ENCODE measurements around the gene CUL7.

DNA sequence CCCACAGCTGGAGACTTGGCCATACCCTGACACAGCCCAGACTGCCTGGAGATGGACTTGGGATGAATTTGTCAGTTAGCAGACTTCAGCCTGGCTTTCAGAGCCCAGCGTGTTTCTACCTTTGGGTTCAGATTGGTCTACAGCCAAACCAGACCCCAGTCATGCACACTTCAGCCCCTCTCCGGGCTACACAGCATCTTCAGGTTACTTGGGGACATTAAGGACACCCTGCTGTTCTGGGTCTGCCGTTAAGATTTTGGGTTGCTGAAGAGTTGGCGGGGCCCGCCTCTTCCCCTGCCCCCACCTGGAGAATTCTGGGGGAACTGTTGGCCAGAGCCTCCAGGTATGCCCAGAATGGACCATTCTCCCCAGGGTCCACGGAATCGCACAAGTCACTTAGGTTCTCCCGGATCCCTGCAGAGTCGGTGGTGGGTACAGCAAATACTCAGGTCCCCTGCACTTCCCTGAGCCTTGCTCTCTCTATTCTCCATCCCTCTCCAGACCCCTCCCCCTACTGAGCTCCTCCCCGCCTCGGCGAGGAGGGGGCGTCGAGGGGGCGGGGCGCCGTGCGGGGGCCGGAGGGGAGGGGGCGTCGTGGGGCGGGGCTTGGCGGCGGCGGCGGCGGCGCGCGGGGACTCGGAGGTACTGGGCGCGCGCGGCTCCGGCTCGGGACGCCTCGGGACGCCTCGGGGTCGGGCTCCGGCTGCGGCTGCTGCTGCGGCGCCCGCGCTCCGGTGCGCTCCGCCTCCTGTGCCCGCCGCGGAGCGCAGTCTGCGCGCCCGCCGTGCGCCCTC is 22.2 kb upstream of the CUL7 start, which contains the start of gene PTK7:
- no peak for TF ChIP-seq SPI1 (IDR thresholded peaks at IDR 0.05; ENCODE audit: borderline replicate concordance, low read depth, low read length)
- no peak for TF ChIP-seq CTCF (IDR thresholded peaks at IDR 0.05 in 2 of 3, conservative IDR thresholded peaks at IDR 0.05 in 1 of 3; ENCODE audit: insufficient read depth in 2 of 3, low read depth in 1 of 3, low read length in 3 of 3)
- TF ChIP-seq NFIC (IDR thresholded peaks at IDR 0.05), result no peak
- no peak; the same call in 1 of the 2 replicates for TF ChIP-seq POLR2G (IDR thresholded peaks at IDR 0.05; ENCODE audit: low read depth, low read length)
- TF ChIP-seq ZBTB33 (CRISPR knock-in tag; IDR thresholded peaks at IDR 0.05), result no peak
- TF ChIP-seq KHSRP (IDR thresholded peaks at IDR 0.05), result no peak
- TF ChIP-seq NFRKB (IDR thresholded peaks at IDR 0.05; ENCODE audit: low read depth), result no peak
- TF ChIP-seq MLLT1 (IDR thresholded peaks at IDR 0.05), result no peak
- TF ChIP-seq THRAP3 (IDR thresholded peaks at IDR 0.05; ENCODE audit: borderline replicate concordance), result no peak
